ENCODE measurements around the gene MACROD1.

MACROD1 gene

DNA sequence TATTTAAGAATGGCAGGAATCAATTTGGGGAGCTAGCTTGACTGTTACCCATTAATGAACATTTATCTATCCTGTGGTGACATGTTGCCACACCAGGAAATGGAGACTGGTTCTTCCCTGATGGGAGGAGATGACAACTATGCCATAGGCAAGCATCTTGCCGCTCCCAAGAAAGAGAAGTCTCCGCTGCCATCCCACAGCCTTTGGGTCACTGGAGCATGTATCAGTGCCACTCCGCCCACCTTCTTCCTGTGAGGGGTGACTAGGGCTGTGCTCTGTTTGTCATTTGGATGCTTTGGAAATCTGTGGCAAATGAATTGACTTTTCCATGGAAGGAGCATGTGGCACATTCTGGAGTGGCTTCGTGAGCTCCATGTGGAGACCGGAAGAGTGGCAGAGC lies 26.5 kb upstream of the MACROD1 start:
- Histone ChIP-seq H3K9ac (ENCODE audit: low read length) (no peak overlapping the region), H3K4me3 (ENCODE audit: insufficient read depth, low read length, poor library complexity, severe bottlenecking) (no peak overlapping the region), H3K9me2 (replicated peaks; ENCODE audit: insufficient read depth, low read length) (no peaks in the 10 kb centered on the region), H4K20me1 (ENCODE audit: low read depth, low read length) (no peaks in the 10 kb centered on the region; the same call in 1 of the 2 replicates), H3K36me3 (ENCODE audit: low read length) (peaks cover 33% of the 10 kb centered on the region), H2AFZ (ENCODE audit: low read depth, low read length, severe bottlenecking) (no peak overlapping the region), H3K27ac (ENCODE audit: low read depth, low read length) (no peak overlapping the region), H3K9me3 (ENCODE audit: insufficient read depth, low read length) (no peaks in the 10 kb centered on the region), H3K79me2 (ENCODE audit: insufficient read depth, low read length) (peaks cover 11% of the 10 kb centered on the region), H3F3A (ENCODE audit: insufficient read depth) (no peaks in the 10 kb centered on the region), H3K27me3 (ENCODE audit: low read length) (no peaks in the 10 kb centered on the region), H3K4me2 (ENCODE audit: low read depth, low read length, poor library complexity, severe bottlenecking) (no peak overlapping the region)
- TF ChIP-seq EZH2phosphoT487 (conservative IDR thresholded peaks at IDR 0.05; ENCODE audit: low read length), result no peak
- TF ChIP-seq, protein P1, sequence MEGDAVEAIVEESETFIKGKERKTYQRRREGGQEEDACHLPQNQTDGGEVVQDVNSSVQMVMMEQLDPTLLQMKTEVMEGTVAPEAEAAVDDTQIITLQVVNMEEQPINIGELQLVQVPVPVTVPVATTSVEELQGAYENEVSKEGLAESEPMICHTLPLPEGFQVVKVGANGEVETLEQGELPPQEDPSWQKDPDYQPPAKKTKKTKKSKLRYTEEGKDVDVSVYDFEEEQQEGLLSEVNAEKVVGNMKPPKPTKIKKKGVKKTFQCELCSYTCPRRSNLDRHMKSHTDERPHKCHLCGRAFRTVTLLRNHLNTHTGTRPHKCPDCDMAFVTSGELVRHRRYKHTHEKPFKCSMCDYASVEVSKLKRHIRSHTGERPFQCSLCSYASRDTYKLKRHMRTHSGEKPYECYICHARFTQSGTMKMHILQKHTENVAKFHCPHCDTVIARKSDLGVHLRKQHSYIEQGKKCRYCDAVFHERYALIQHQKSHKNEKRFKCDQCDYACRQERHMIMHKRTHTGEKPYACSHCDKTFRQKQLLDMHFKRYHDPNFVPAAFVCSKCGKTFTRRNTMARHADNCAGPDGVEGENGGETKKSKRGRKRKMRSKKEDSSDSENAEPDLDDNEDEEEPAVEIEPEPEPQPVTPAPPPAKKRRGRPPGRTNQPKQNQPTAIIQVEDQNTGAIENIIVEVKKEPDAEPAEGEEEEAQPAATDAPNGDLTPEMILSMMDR (IDR thresholded peaks at IDR 0.05; ENCODE audit: insufficient read depth, low read length, poor library complexity, severe bottlenecking), result no peak

DNA sequence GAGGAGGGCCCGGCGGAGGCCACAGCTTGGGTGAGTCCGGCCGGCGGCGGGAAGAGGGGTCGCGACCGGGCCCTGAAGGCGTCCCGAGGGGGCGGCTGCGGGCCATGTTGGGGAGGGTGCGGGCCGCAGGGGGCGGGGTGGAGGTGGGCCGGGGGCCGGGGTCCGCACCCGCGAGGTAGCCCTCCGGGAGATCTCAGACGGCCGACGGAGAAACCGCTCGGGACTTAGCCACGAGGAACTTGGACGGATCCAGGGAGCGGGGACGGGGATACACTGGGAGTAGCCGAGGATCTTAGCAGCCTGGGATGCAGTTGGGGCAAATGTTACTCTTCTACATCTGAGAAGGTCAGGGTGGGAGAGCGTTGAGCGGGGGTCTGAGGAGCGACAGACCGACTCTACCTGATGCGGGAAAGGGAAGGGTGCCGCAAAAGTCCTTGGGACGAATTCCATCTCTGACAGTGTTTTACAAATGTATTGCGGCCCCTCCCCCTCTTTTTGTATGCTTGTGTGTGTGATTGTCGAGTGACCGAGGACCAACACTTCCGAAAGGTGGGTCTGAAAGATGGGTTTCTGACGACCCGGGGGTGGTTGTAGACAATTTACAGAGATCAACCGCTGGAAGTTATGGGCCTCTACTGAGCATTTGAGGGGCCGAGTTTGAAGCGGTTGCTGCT lies 20.7 kb upstream of the MACROD1 start:
- Histone ChIP-seq H3K9me3 (ENCODE audit: insufficient read depth, low read length) (no peaks in the 10 kb centered on the region), H3K4me3 (ENCODE audit: insufficient read depth, low read length, poor library complexity, severe bottlenecking) (no peak overlapping the region), H2AFZ (ENCODE audit: low read depth, low read length, severe bottlenecking) (no peak overlapping the region), H3K9ac (ENCODE audit: low read length) (no peak overlapping the region), H3K9me2 (replicated peaks; ENCODE audit: insufficient read depth, low read length) (no peaks in the 10 kb centered on the region), H3K79me2 (ENCODE audit: insufficient read depth, low read length) (peaks cover 12% of the 10 kb centered on the region), H4K20me1 (ENCODE audit: low read depth, low read length) (no peaks in the 10 kb centered on the region; the same call in 1 of the 2 replicates), H3K4me2 (ENCODE audit: low read depth, low read length, poor library complexity, severe bottlenecking) (no peak overlapping the region), H3F3A (ENCODE audit: insufficient read depth) (0 out of 2 replicates have a peak, but pooled peaks cover 7% of the 10 kb centered on the region), H3K27me3 (ENCODE audit: low read length) (no peaks in the 10 kb centered on the region), H3K27ac (ENCODE audit: low read depth, low read length) (peak overlapping the region; percentile 57), H3K36me3 (ENCODE audit: low read length) (peaks cover 4% of the 10 kb centered on the region; the same call in 1 of the 2 replicates)
- TF ChIP-seq, protein P1 (IDR thresholded peaks at IDR 0.05; ENCODE audit: insufficient read depth, low read length, poor library complexity, severe bottlenecking), result no peak
- TF ChIP-seq EZH2phosphoT487 (conservative IDR thresholded peaks at IDR 0.05; ENCODE audit: low read length), result no peak

DNA sequence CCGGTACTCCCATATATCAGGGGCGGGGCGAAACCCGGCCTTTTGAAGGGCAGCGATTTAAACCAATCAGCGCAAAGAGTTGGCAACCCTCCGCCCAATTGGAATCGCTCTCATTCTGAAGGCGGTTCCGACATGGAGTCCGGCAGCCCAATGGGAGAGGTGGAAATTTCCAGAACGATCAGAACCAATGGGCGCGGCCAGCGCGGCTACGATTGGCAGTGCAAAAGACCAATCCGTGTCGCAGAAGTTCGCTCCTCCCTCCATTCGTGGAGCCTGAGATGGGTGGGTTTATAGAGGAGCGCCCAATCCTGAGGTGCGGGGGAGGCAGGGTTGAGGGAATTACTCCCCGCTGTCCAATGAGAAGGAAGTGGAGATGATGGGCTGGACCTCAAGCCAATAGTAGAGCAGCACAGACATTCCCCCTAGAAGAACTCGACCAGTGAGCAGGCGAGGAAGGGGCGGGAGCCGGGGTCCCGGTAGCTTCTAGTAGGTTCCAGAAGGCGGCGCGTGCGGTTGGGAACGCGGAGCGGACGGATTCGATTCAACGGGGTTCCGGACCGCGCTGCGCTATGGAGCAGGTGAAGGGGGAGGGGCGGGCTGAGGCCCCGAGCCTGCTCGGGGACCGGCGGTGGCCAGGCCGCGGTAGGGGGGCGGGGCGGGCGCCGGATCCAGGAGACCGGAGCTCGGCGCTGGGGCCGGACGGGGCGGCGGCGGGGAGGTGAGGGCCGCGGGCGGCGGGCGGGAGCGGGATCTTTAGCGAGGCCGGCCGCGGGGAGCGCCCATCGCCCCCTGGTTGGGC lies 20.0 kb upstream of the MACROD1 start, which contains the start of gene STIP1:
Gene STIP1, plus strand, starts transcription at position 479 of the 799 bp plus-strand sequence. Its CDS starts 91 bp downstream, at position 570.
- Histone ChIP-seq H3K27me3 (ENCODE audit: low read length) (no peaks in the 10 kb centered on the region), H3F3A (ENCODE audit: insufficient read depth) (0 out of 2 replicates have a peak, but pooled peaks cover 7% of the 10 kb centered on the region), H3K4me2 (ENCODE audit: low read depth, low read length, poor library complexity, severe bottlenecking) (peak within 1 kb of the TSS; percentile 98), H3K36me3 (ENCODE audit: low read length) (peaks cover 4% of the 10 kb centered on the region; the same call in 1 of the 2 replicates), H2AFZ (ENCODE audit: low read depth, low read length, severe bottlenecking) (peak within 1 kb of the TSS; percentile 4), H3K9me3 (ENCODE audit: insufficient read depth, low read length) (no peaks in the 10 kb centered on the region), H4K20me1 (ENCODE audit: low read depth, low read length) (no peaks in the 10 kb centered on the region; the same call in 1 of the 2 replicates), H3K9me2 (replicated peaks; ENCODE audit: insufficient read depth, low read length) (no peaks in the 10 kb centered on the region), H3K79me2 (ENCODE audit: insufficient read depth, low read length) (peaks cover 12% of the 10 kb centered on the region), H3K27ac (ENCODE audit: low read depth, low read length) (peak within 1 kb of the TSS; percentile 57), H3K4me3 (ENCODE audit: insufficient read depth, low read length, poor library complexity, severe bottlenecking) (peak within 1 kb of the TSS; percentile 84), H3K9ac (ENCODE audit: low read length) (peak within 1 kb of the TSS; percentile 90)
- no peak for TF ChIP-seq EZH2phosphoT487 (conservative IDR thresholded peaks at IDR 0.05; ENCODE audit: low read length)
- TF ChIP-seq, protein P1 (IDR thresholded peaks at IDR 0.05; ENCODE audit: insufficient read depth, low read length, poor library complexity, severe bottlenecking), result no peak
